HG03558 (cell line): ENCODE results near the gene CDC14A.

Experiments
- ATAC-seq: cut with Tn5 transposase; IDR thresholded peaks from one replicate; pipeline ENCODE4 v1.9.1; 2021; ENCODE audit warnings: moderate number of reproducible peaks; ENCODE audit not compliant: unreplicated experiment; ENCODE audit errors: extremely low read depth

Gene CDC14A

DNA sequence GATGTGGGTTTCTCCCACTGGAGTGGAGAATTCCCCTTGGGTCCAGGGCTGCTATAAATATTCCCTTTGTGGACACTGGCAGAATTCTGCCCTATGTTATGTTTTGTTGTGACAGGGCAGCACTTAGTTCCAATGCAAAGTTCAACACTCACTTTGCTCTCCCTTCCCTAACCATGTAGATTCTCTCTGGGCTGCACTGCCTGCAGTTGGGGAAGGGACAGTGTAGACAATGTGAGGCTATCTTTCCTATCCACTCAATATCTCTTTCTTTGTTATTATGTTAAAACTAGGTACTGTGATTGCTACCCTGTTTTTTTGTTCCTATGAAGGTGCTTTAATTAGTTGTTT, 205.3 kb downstream of the CDC14A start:
- ATAC-seq, result no peak

DNA sequence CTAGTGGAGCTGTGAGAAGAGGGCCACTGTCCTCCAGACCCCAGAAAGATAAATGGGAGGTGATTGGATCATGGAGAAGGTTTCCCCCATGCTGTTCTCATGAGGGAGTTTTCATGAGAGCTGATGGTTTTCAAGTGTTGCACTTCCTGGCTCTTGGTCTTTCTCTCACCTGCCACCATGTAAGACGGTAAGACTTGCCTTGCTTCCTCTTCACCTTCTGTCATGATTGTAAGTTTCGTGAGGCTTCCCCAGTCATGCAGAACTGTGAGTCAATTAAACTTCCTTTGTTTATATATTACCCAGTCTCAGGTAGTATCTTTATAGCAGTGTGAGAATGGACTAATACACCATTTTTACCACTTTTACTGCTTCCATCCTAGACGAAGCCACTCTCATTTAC, 213.2 kb downstream of the CDC14A start:
- ATAC-seq, result no peak

DNA sequence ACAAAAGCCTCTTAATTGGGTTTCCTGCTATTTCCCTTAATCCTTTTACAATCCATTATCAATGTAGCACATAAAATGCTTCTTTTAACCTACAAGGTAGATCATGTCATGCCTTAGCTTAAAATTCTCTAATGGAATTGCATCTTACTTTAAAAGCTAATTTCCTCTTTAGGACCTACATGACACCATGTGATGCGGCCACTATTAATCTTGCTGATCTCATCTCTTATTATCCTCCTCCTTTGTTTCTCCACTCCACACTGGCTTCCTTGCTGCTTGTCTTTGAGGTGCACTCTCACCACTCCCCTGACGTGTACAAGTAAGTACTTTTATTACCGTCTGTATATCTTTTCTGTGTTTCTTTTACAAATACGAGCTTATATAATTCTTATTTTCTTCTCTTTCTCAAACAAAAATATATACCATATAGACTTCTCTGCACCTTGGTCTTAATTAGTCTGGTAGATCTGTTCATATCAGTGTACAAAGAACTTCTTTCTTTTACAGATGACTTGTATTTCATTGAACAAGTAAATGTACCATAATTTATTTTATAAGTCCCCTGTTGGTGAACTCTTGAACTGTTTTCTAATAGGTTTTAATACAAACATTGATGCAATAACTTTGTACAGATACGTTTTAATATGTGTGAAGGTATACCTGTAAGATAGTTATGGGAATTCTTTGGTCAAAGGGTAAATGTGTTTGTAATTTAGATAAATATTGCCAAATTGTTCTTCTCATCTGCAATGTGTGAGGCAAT, 213.8 kb downstream of the CDC14A start:
- ATAC-seq, result no peak

- no peak for ATAC-seq
Observed at GRCh38 chr1:100567062-100567461, 214.8 kb downstream of the CDC14A start.
